OCI-LY7 (cell line): ENCODE data around the gene ZNF268. TPM values are rescaled to one million over a fixed set of nuclear protein-coding genes. Genes with fewer than 3 reads are reported as not detected.

Experiments used
- BruUV-seq: library from RNA; stranded (reverse); fragments of 400-500 nt; replicated peaks from 2 replicates; lab custom pipeline; 2021; lab: Mats Ljungman, UMichigan
- CTCF ChIA-PET: fragments of 300-600 bp; sonication (Branson Sonifier 250); formaldehyde crosslinking; loops from one replicate; lab custom pipeline; 2022; ENCODE audit warnings: antibody characterized with exemption; ENCODE audit not compliant: unreplicated experiment; lab: Charles Lee
- POLR2A ChIA-PET: fragments of 300-600 bp; sonication (Branson Sonifier 250); formaldehyde crosslinking; loops from one replicate; lab custom pipeline; 2022; ENCODE audit warnings: antibody characterized with exemption; lab: Charles Lee
- DNase-seq: peaks from one replicate; pipeline ENCODE4 v3.0.0-alpha.2; 2015; ENCODE audit warnings: low spot score
- H2AFZ ChIP-seq: fragments of 200-600 bp; sonication (generic), shearing (Covaris generic); 2 replicates; pipeline ENCODE4 v1.6.1; 2014; ENCODE audit warnings: mild to moderate bottlenecking, antibody characterized with exemption, low read length, moderate library complexity
- H3K27ac ChIP-seq: fragments of 200-600 bp; sonication (generic); 2 replicates; pipeline ENCODE4 v1.5.1; 2014; ENCODE audit warnings: mixed run types, low read depth, mild to moderate bottlenecking, moderate library complexity, low read length, inconsistent platforms; ENCODE audit not compliant: poor library complexity, severe bottlenecking
- H3K36me3 ChIP-seq: fragments of 200-600 bp; sonication (generic); 2 replicates; pipeline ENCODE4 v1.6.1; 2014; ENCODE audit warnings: mild to moderate bottlenecking, antibody characterized with exemption, low read length, moderate library complexity, mixed read lengths; ENCODE audit not compliant: insufficient read depth
- H3K4me1 ChIP-seq: fragments of 200-600 bp; sonication (generic); 2 replicates; pipeline ENCODE4 v1.5.1; 2014; ENCODE audit warnings: mild to moderate bottlenecking, low read length; ENCODE audit not compliant: insufficient read depth, poor library complexity, severe bottlenecking
- H3K4me2 ChIP-seq: fragments of 200-600 bp; sonication (generic); 2 replicates; pipeline ENCODE4 v1.6.1; 2014; ENCODE audit warnings: mild to moderate bottlenecking, low read length
- H3K4me3 ChIP-seq: fragments of 200-600 bp; sonication (generic); 2 replicates; pipeline ENCODE4 v1.5.1; 2014; ENCODE audit warnings: mild to moderate bottlenecking, low read depth, low read length; ENCODE audit not compliant: poor library complexity, severe bottlenecking
- H3K79me2 ChIP-seq: fragments of 200-600 bp; sonication (generic); 2 replicates; pipeline ENCODE4 v1.6.1; 2016; ENCODE audit warnings: low read depth, mild to moderate bottlenecking, low read length, moderate library complexity, mixed read lengths; ENCODE audit not compliant: insufficient read depth
- H3K9me2 ChIP-seq: fragments of 200-600 bp; sonication (generic); 2 replicates; pipeline ENCODE4 v1.6.1; 2016; ENCODE audit warnings: mild to moderate bottlenecking, low read length, mixed read lengths; ENCODE audit not compliant: insufficient read depth
- H3K9me3 ChIP-seq: fragments of 200-600 bp; sonication (generic); 2 replicates; pipeline ENCODE4 v1.6.1; 2014; ENCODE audit warnings: mild to moderate bottlenecking, mixed run types, low read length, mixed read lengths
- H4K20me1 ChIP-seq: fragments of 200-600 bp; sonication (generic); 2 replicates; pipeline ENCODE4 v1.6.1; 2014; ENCODE audit warnings: mild to moderate bottlenecking, antibody characterized with exemption, low read length, moderate library complexity, mixed read lengths; ENCODE audit not compliant: insufficient read depth
- CTCF ChIP-seq: fragments of 200-600 bp; sonication (generic); conservative IDR thresholded peaks from 2 replicates; pipeline ENCODE4 v1.5.1; 2014; ENCODE audit warnings: mild to moderate bottlenecking, antibody characterized with exemption, low read length, moderate library complexity, mixed read lengths
- EZH2phosphoT487 ChIP-seq: fragments of 200-600 bp; sonication (generic); IDR thresholded peaks from 2 replicates; pipeline ENCODE4 v1.6.1; 2018; ENCODE audit warnings: low read depth, borderline replicate concordance, mild to moderate bottlenecking, mixed run types, antibody characterized with exemption, low read length, moderate library complexity, mixed read lengths
- intact Hi-C: fragments of 100-400 bp; cut with micrococcal nuclease; formaldehyde crosslinking; loops from one replicate; pipeline ENCODE4 v1.10.0; 2022; ENCODE audit not compliant: unreplicated experiment
- total RNA-seq, 2 experiments: library from RNA; depleted of rRNA in 1 of 2; stranded (reverse); fragments of >200 nt in 1 of 2; shearing (Covaris generic) in 1 of 2; gene quantifications; 2 replicates each; pipeline ENCODE4 v1.2.3, GENCODE V29; 2014 to 2022

The ZNF268 gene
- total RNA-seq, 2 experiments from 2014 or later = 17.9 to 19.1 TPM

GRCh38 chr12:133217219-133217618 lies 35.9 kb downstream of the ZNF268 start:
- H3K79me2 ChIP-seq = no peaks in the 10 kb centered on the region
- H2AFZ ChIP-seq = no peak overlapping the region
- H3K4me3 ChIP-seq = no peak overlapping the region
- H3K4me2 ChIP-seq = no peak overlapping the region
- ChIA-PET CTCF (no interaction called here), POLR2A (no interaction called here)
- H3K4me1 ChIP-seq = no peaks in the 10 kb centered on the region
- BruUV-seq = no TSS peak
- no peak for DNase-seq
- no peaks in the 10 kb centered on the region for H3K9me2 ChIP-seq
- no peaks in the 10 kb centered on the region for H3K36me3 ChIP-seq
- no peak for TF ChIP-seq EZH2phosphoT487
- no peak for TF ChIP-seq CTCF
- no peaks in the 10 kb centered on the region for H4K20me1 ChIP-seq
- H3K9me3 ChIP-seq = peaks cover 6% of the 10 kb centered on the region; the same call in 1 of the 2 replicates
- no peak overlapping the region for H3K27ac ChIP-seq
- intact Hi-C loops = no loop called here

GRCh38 chr12:133220521-133220920 lies 39.2 kb downstream of the ZNF268 start:
- Histone ChIP-seq H3K4me2 (no peak overlapping the region), H4K20me1 (no peaks in the 10 kb centered on the region), H3K4me1 (no peaks in the 10 kb centered on the region), H3K36me3 (no peaks in the 10 kb centered on the region), H3K9me2 (no peaks in the 10 kb centered on the region), H3K79me2 (no peaks in the 10 kb centered on the region), H3K4me3 (no peak overlapping the region), H3K9me3 (no peaks in the 10 kb centered on the region), H2AFZ (no peak overlapping the region), H3K27ac (no peak overlapping the region)
- BruUV-seq = no TSS peak
- POLR2A ChIA-PET = no interaction called here
- no peak for DNase-seq
- intact Hi-C loops = no loop called here
- CTCF ChIA-PET = no interaction called here
- no peak for TF ChIP-seq EZH2phosphoT487

GRCh38 chr12:133221241-133221640 lies 39.9 kb downstream of the ZNF268 start:
- Histone ChIP-seq H3K4me2 (no peak overlapping the region), H3K9me3 (no peaks in the 10 kb centered on the region), H3K4me1 (no peaks in the 10 kb centered on the region), H3K79me2 (no peaks in the 10 kb centered on the region), H3K27ac (no peak overlapping the region), H3K4me3 (no peak overlapping the region), H3K36me3 (no peaks in the 10 kb centered on the region), H3K9me2 (no peaks in the 10 kb centered on the region), H2AFZ (no peak overlapping the region), H4K20me1 (no peaks in the 10 kb centered on the region)
- CTCF ChIA-PET = no interaction called here
- no peak for DNase-seq
- intact Hi-C loops = no loop called here
- no TSS peak for BruUV-seq
- POLR2A ChIA-PET = no interaction called here
- TF ChIP-seq CTCF (no peak), EZH2phosphoT487 (no peak)
